Measurements from ENCODE around the gene SSRP1.
"Not testable (repeated sequence)": the region's sequence is repeated elsewhere in the genome, so short reads cannot be mapped to it uniquely, and the experiment has no call there.

SSRP1 gene

GRCh38 chr11:57338142-57338541 lies 2.5 kb upstream of the SSRP1 start, which contains the start of gene P2RX3:
TSS of gene P2RX3 (plus strand) at chr11:57338352. CDS start at chr11:57338551, 199 bp downstream.
- no peak within 1 kb of the TSS for H3K27ac ChIP-seq
- TF ChIP-seq CTCF (IDR thresholded peaks at IDR 0.05), result no peak
- TF ChIP-seq ZFX (IDR thresholded peaks at IDR 0.05; ENCODE audit: borderline replicate concordance), result no peak

- not testable (repeated sequence) for H3K27ac ChIP-seq
Observed at GRCh38 chr11:57336856-57337255, 1.2 kb upstream of the SSRP1 start.

GRCh38 chr11:57336111-57336666 lies 497 bp upstream of the SSRP1 start:
- no peak for TF ChIP-seq CTCF (IDR thresholded peaks at IDR 0.05)
- no peak for TF ChIP-seq ZFX (IDR thresholded peaks at IDR 0.05; ENCODE audit: borderline replicate concordance)
- H3K27ac ChIP-seq, result peak overlapping the region; percentile 78

GRCh38 chr11:57335023-57335342 lies 709 bp downstream of the SSRP1 start:
- TF ChIP-seq ZFX (IDR thresholded peaks at IDR 0.05; ENCODE audit: borderline replicate concordance) (no peak), CTCF (IDR thresholded peaks at IDR 0.05) (no peak)
- H3K27ac ChIP-seq, result peak overlapping the region; percentile 78

- TF ChIP-seq CTCF (IDR thresholded peaks at IDR 0.05) (no peak), ZFX (IDR thresholded peaks at IDR 0.05; ENCODE audit: borderline replicate concordance) (no peak)
- H3K27ac ChIP-seq, result no peak overlapping the region
Observed at GRCh38 chr11:57332694-57333440, 2.8 kb downstream of the SSRP1 start.

GRCh38 chr11:57331720-57332119 lies 4.0 kb downstream of the SSRP1 start:
- TF ChIP-seq ZFX (IDR thresholded peaks at IDR 0.05; ENCODE audit: borderline replicate concordance) (no peak), CTCF (IDR thresholded peaks at IDR 0.05) (no peak)
- H3K27ac ChIP-seq, result no peak overlapping the region

- H3K27ac ChIP-seq, result no peak overlapping the region
- no peak for TF ChIP-seq CTCF (IDR thresholded peaks at IDR 0.05)
- no peak for TF ChIP-seq ZFX (IDR thresholded peaks at IDR 0.05; ENCODE audit: borderline replicate concordance)
Observed at GRCh38 chr11:57330029-57330428, 5.7 kb downstream of the SSRP1 start.

All from 22Rv1 (cell line).